ENCODE data around the gene KIAA1549. TPM values are rescaled to one million over a fixed set of nuclear protein-coding genes. Genes with fewer than 3 reads are reported as not detected.
"Not testable (repeated sequence)": the region's sequence is repeated elsewhere in the genome, so short reads cannot be mapped to it uniquely, and the experiment has no call there.

Gene KIAA1549
- total and polyA plus RNA-seq, 10 of the 15 experiments (the other 5 are each of a cell fraction or from before 2014, with no cell fraction given), result 0.02 to 0.82 (median 0.22) TPM

GRCh38 chr7:138978541-138979184, 2.5 kb downstream of the KIAA1549 start:
- ChIA-PET POLR2A (no interaction called here), RAD21 (ENCODE audit: unreplicated experiment) (interaction anchor here (1.4 kb wide), 1 partner anchor 91 kb away, joined by 3 read pairs; no protein-coding TSS in a partner anchor), SMC1A (ENCODE audit: uncharacterized antibody, unreplicated experiment) (interaction anchor here (2.2 kb wide), 1 partner anchor 92 kb away, joined by 8 read pairs; no protein-coding TSS in a partner anchor), CTCF (interaction anchor here (0.6 to 1.0 kb wide), 2 partner anchors 92 to 96 kb away, joined by 3 to 5 read pairs; no protein-coding TSS in a partner anchor)
- Histone ChIP-seq H3K9me3 (replicated peaks; ENCODE audit: control insufficient read depth, insufficient read depth, low read length) (no peaks in the 10 kb centered on the region), H3K9ac (ENCODE audit: control insufficient read depth, insufficient read depth, low read length) (no peak overlapping the region), H3K79me2 (ENCODE audit: control insufficient read depth, insufficient read depth, low read length) (no peaks in the 10 kb centered on the region), H3K36me3 (ENCODE audit: control insufficient read depth in 2 of 2, insufficient read depth in 2 of 2, low read length in 1 of 2) (no peaks in the 10 kb centered on the region), H2AFZ (ENCODE audit: control insufficient read depth, low read depth, low read length) (no peak overlapping the region), H3K27ac (ENCODE audit: control insufficient read depth, insufficient read depth) (no peak overlapping the region), H3K4me1 (ENCODE audit: control insufficient read depth, insufficient read depth, low read length) (no peaks in the 10 kb centered on the region), H3K27me3 (replicated peaks in 1 of 2; ENCODE audit: control insufficient read depth in 2 of 2, insufficient read depth in 2 of 2, low read length in 1 of 2) (peaks cover 6 to 8% of the 10 kb centered on the region in 2 experiments), H3K4me2 (ENCODE audit: control insufficient read depth, insufficient read depth) (no peak overlapping the region), H4K20me1 (ENCODE audit: control insufficient read depth, insufficient read depth) (no peaks in the 10 kb centered on the region), H3K4me3 (no peak overlapping the region)
- FAIRE-seq, result no peak
- no peak; the same call in 2 of the 3 replicates for ATAC-seq
- intact Hi-C loops (cut with micrococcal nuclease; ENCODE audit: unreplicated experiment) (no loop called here), in situ Hi-C loops (cut with MboI) (no loop called here)
- WGBS (ENCODE audit: insufficient coverage, insufficient replicate concordance, low lambda C conversion rate, missing lambda C conversion rate), result 72% methylated on average over 6 of the region's 6 CpGs
- TF ChIP-seq ZNF24 (IDR thresholded peaks at IDR 0.05) (no peak), E2F4 (IDR thresholded peaks at IDR 0.05; ENCODE audit: low read depth, low read length) (no peak), ASH2L (IDR thresholded peaks at IDR 0.05; ENCODE audit: borderline replicate concordance, low read depth) (no peak), IKZF2 (IDR thresholded peaks at IDR 0.05) (no peak), TARDBP (IDR thresholded peaks at IDR 0.05; ENCODE audit: borderline replicate concordance) (no peak), TCF7 (IDR thresholded peaks at IDR 0.05; ENCODE audit: borderline replicate concordance) (no peak), STAT3 (IDR thresholded peaks at IDR 0.05; ENCODE audit: low read depth, low read length) (no peak), SUZ12 (IDR thresholded peaks at IDR 0.05; ENCODE audit: unreplicated experiment) (no peak), WRNIP1 (IDR thresholded peaks at IDR 0.05; ENCODE audit: borderline replicate concordance, low read depth, low read length) (no peak), MTA3 (IDR thresholded peaks at IDR 0.05; ENCODE audit: borderline replicate concordance, low read length) (no peak), USF2 (IDR thresholded peaks at IDR 0.05; ENCODE audit: borderline replicate concordance, low read depth, low read length) (no peak), MYC (IDR thresholded peaks at IDR 0.05; ENCODE audit: insufficient read depth, insufficient read length, insufficient replicate concordance, low read length, severe bottlenecking) (no peak), BRCA1 (IDR thresholded peaks at IDR 0.05; ENCODE audit: low read depth, low read length) (no peak)
- no TSS peak for BruUV-seq (replicated peaks)
- DNase-seq (ENCODE audit: low read depth, low spot score), result no peak

GRCh38 chr7:138976161-138976560, 5.0 kb downstream of the KIAA1549 start:
- SMC1A ChIA-PET (ENCODE audit: uncharacterized antibody, unreplicated experiment); intact Hi-C loops (cut with micrococcal nuclease; ENCODE audit: unreplicated experiment); H3K9ac ChIP-seq (ENCODE audit: control insufficient read depth, insufficient read depth, low read length); RAD21 ChIA-PET (ENCODE audit: unreplicated experiment); H3K4me2 ChIP-seq (ENCODE audit: control insufficient read depth, insufficient read depth); H3K79me2 ChIP-seq (ENCODE audit: control insufficient read depth, insufficient read depth, low read length); DNase-seq (ENCODE audit: low read depth, low spot score); FAIRE-seq; BruUV-seq (replicated peaks); in situ Hi-C loops (cut with MboI); H3K9me3 ChIP-seq (replicated peaks; ENCODE audit: control insufficient read depth, insufficient read depth, low read length); POLR2A ChIA-PET; H3K27me3 ChIP-seq (replicated peaks in 1 of 2; ENCODE audit: control insufficient read depth in 2 of 2, insufficient read depth in 2 of 2, low read length in 1 of 2); H4K20me1 ChIP-seq (ENCODE audit: control insufficient read depth, insufficient read depth); H2AFZ ChIP-seq (ENCODE audit: control insufficient read depth, low read depth, low read length); H3K36me3 ChIP-seq (ENCODE audit: control insufficient read depth in 2 of 2, insufficient read depth in 2 of 2, low read length in 1 of 2); H3K27ac ChIP-seq (ENCODE audit: control insufficient read depth, insufficient read depth); H3K4me1 ChIP-seq (ENCODE audit: control insufficient read depth, insufficient read depth, low read length); H3K4me3 ChIP-seq; ATAC-seq: not testable (repeated sequence)
- CTCF ChIA-PET, result interaction anchor here (1.4 kb wide), 1 partner anchor 90 kb away, joined by 4 read pairs; no protein-coding TSS in a partner anchor
- WGBS (ENCODE audit: insufficient coverage, insufficient replicate concordance, low lambda C conversion rate, missing lambda C conversion rate), result 80% methylated on average over 10 of the region's 11 CpGs
